ENCODE results near the gene SMAD1.

SMAD1 gene

GRCh38 chr4:145483514-145483913 is 1.9 kb downstream of the SMAD1 start:
- DNase-seq (ENCODE audit: low read depth), result no peak
- no peak overlapping the region for H3K4me3 ChIP-seq (ENCODE audit: low read depth, low read length)
- TF ChIP-seq CTCF (IDR thresholded peaks at IDR 0.05; ENCODE audit: low read depth, low read length) (no peak), MYC (IDR thresholded peaks at IDR 0.05; ENCODE audit: low read depth, low read length) (no peak), MAX (IDR thresholded peaks at IDR 0.05; ENCODE audit: low read depth, low read length) (no peak), POLR2A (IDR thresholded peaks at IDR 0.05; ENCODE audit: extremely low read depth, insufficient read length) (no peak)

- no peak overlapping the region for H3K4me3 ChIP-seq (ENCODE audit: low read depth, low read length)
- TF ChIP-seq CTCF (IDR thresholded peaks at IDR 0.05; ENCODE audit: low read depth, low read length) (no peak), MAX (IDR thresholded peaks at IDR 0.05; ENCODE audit: low read depth, low read length) (no peak), MYC (IDR thresholded peaks at IDR 0.05; ENCODE audit: low read depth, low read length) (no peak), POLR2A (IDR thresholded peaks at IDR 0.05; ENCODE audit: extremely low read depth, insufficient read length) (no peak)
- DNase-seq (ENCODE audit: low read depth), result no peak
Measured at GRCh38 chr4:145484225-145484846, 2.7 kb downstream of the SMAD1 start.

GRCh38 chr4:145485120-145485519 is 3.5 kb downstream of the SMAD1 start:
- DNase-seq (ENCODE audit: low read depth), result no peak
- H3K4me3 ChIP-seq (ENCODE audit: low read depth, low read length), result no peak overlapping the region
- no peak for TF ChIP-seq MYC (IDR thresholded peaks at IDR 0.05; ENCODE audit: low read depth, low read length)
- no peak for TF ChIP-seq MAX (IDR thresholded peaks at IDR 0.05; ENCODE audit: low read depth, low read length)
- no peak for TF ChIP-seq CTCF (IDR thresholded peaks at IDR 0.05; ENCODE audit: low read depth, low read length)
- no peak for TF ChIP-seq POLR2A (IDR thresholded peaks at IDR 0.05; ENCODE audit: extremely low read depth, insufficient read length)

- no peak for DNase-seq (ENCODE audit: low read depth)
- H3K4me3 ChIP-seq (ENCODE audit: low read depth, low read length), result no peak overlapping the region
- TF ChIP-seq POLR2A (IDR thresholded peaks at IDR 0.05; ENCODE audit: extremely low read depth, insufficient read length), result no peak
- no peak for TF ChIP-seq CTCF (IDR thresholded peaks at IDR 0.05; ENCODE audit: low read depth, low read length)
- TF ChIP-seq MYC (IDR thresholded peaks at IDR 0.05; ENCODE audit: low read depth, low read length), result no peak
- no peak for TF ChIP-seq MAX (IDR thresholded peaks at IDR 0.05; ENCODE audit: low read depth, low read length)
Measured at GRCh38 chr4:145486603-145487002, 5.0 kb downstream of the SMAD1 start.

GRCh38 chr4:145487631-145488030 is 6.0 kb downstream of the SMAD1 start:
- no peak for DNase-seq (ENCODE audit: low read depth)
- TF ChIP-seq MAX (IDR thresholded peaks at IDR 0.05; ENCODE audit: low read depth, low read length) (no peak), POLR2A (IDR thresholded peaks at IDR 0.05; ENCODE audit: extremely low read depth, insufficient read length) (no peak), CTCF (IDR thresholded peaks at IDR 0.05; ENCODE audit: low read depth, low read length) (no peak), MYC (IDR thresholded peaks at IDR 0.05; ENCODE audit: low read depth, low read length) (no peak)
- H3K4me3 ChIP-seq (ENCODE audit: low read depth, low read length), result no peak overlapping the region
